Muscle layer of duodenum (tissue), 2 donors: Measurements from ENCODE around the gene SOX6.

Source experiments
- H3K27ac ChIP-seq: one replicate; pipeline ENCODE4 v1.7.0; 2013; ENCODE audit warnings: mild to moderate bottlenecking, low read length
- H3K27me3 ChIP-seq: one replicate; pipeline ENCODE4 v1.7.0; 2013; ENCODE audit warnings: low read depth, mild to moderate bottlenecking, control low read depth, low read length
- H3K36me3 ChIP-seq, 2 donors: one replicate each; pipeline ENCODE4 v1.7.0; 2013; ENCODE audit warnings: low read length in 2 of 2, control low read depth in 1 of 2, mild to moderate bottlenecking in 1 of 2; ENCODE audit not compliant: insufficient read depth in 2 of 2, control insufficient read depth in 1 of 2
- H3K4me1 ChIP-seq, 2 donors: one replicate each; pipeline ENCODE4 v1.7.0; 2013; ENCODE audit warnings: low read length in 2 of 2, mild to moderate bottlenecking in 2 of 2, control low read depth in 1 of 2, moderate library complexity in 1 of 2; ENCODE audit not compliant: insufficient read depth in 2 of 2, control insufficient read depth in 1 of 2
- H3K4me3 ChIP-seq, 2 donors: one replicate each; pipeline ENCODE4 v1.7.0; 2013; ENCODE audit warnings: low read length in 2 of 2, low read depth in 1 of 2, mild to moderate bottlenecking in 1 of 2
- H3K9me3 ChIP-seq, 2 donors: one replicate each; pipeline ENCODE4 v1.7.0; 2013; ENCODE audit warnings: low read length in 2 of 2, control low read depth in 1 of 2, mild to moderate bottlenecking in 1 of 2; ENCODE audit not compliant: control insufficient read depth in 1 of 2
- donor health status: healthy.

The SOX6 gene

GRCh38 chr11:15969281-15969680 is 387.1 kb downstream of the SOX6 start:
- H3K4me3 ChIP-seq, result peak overlapping the region in 1 of 2 donors; percentile 31
- peaks cover 10 to 23% of the 10 kb centered on the region in 2 donors for H3K4me1 ChIP-seq
- no peak overlapping the region for H3K27ac ChIP-seq
- no peaks in the 10 kb centered on the region for H3K27me3 ChIP-seq
- H3K36me3 ChIP-seq, result no peaks in the 10 kb centered on the region
- no peaks in the 10 kb centered on the region for H3K9me3 ChIP-seq

GRCh38 chr11:15968461-15969130 is 387.8 kb downstream of the SOX6 start:
- Histone ChIP-seq H3K4me3 (no peak overlapping the region), H3K27ac (peak overlapping the region; percentile 49), H3K4me1 (peaks cover 10 to 23% of the 10 kb centered on the region in 2 donors), H3K27me3 (no peaks in the 10 kb centered on the region), H3K9me3 (no peaks in the 10 kb centered on the region), H3K36me3 (no peaks in the 10 kb centered on the region)

GRCh38 chr11:15967966-15968365 is 388.4 kb downstream of the SOX6 start:
- peak overlapping the region; percentile 49 for H3K27ac ChIP-seq
- H3K4me1 ChIP-seq, result peaks cover 10 to 23% of the 10 kb centered on the region in 2 donors
- H3K36me3 ChIP-seq, result no peaks in the 10 kb centered on the region
- H3K9me3 ChIP-seq, result no peaks in the 10 kb centered on the region
- H3K27me3 ChIP-seq, result no peaks in the 10 kb centered on the region
- H3K4me3 ChIP-seq, result no peak overlapping the region

- Histone ChIP-seq H3K4me3 (no peak overlapping the region), H3K4me1 (peaks cover 10 to 23% of the 10 kb centered on the region in 2 donors), H3K36me3 (no peaks in the 10 kb centered on the region), H3K27ac (no peak overlapping the region), H3K27me3 (no peaks in the 10 kb centered on the region), H3K9me3 (no peaks in the 10 kb centered on the region)
Measured at GRCh38 chr11:15967166-15967565, 389.2 kb downstream of the SOX6 start.

GRCh38 chr11:15965562-15966250 is 390.6 kb downstream of the SOX6 start:
- Histone ChIP-seq H3K9me3 (no peaks in the 10 kb centered on the region), H3K27me3 (no peaks in the 10 kb centered on the region), H3K4me1 (peaks cover 10 to 23% of the 10 kb centered on the region in 2 donors), H3K27ac (no peak overlapping the region), H3K4me3 (no peak overlapping the region), H3K36me3 (no peaks in the 10 kb centered on the region)

GRCh38 chr11:15963266-15963665 is 393.1 kb downstream of the SOX6 start:
- Histone ChIP-seq H3K36me3 (no peaks in the 10 kb centered on the region), H3K4me1 (peaks cover under 1 to 12% of the 10 kb centered on the region in 2 donors), H3K27me3 (no peaks in the 10 kb centered on the region), H3K9me3 (no peaks in the 10 kb centered on the region), H3K4me3 (no peak overlapping the region), H3K27ac (no peak overlapping the region)

- H3K36me3 ChIP-seq, result no peaks in the 10 kb centered on the region
- H3K4me1 ChIP-seq, result no peaks in the 10 kb centered on the region
- H3K27ac ChIP-seq, result no peak overlapping the region
- no peaks in the 10 kb centered on the region for H3K9me3 ChIP-seq
- H3K27me3 ChIP-seq, result no peaks in the 10 kb centered on the region
- H3K4me3 ChIP-seq, result no peak overlapping the region
Measured at GRCh38 chr11:15958910-15959309, 397.4 kb downstream of the SOX6 start.

- Histone ChIP-seq H3K4me3 (no peak overlapping the region), H3K36me3 (no peaks in the 10 kb centered on the region), H3K27ac (no peak overlapping the region), H3K4me1 (no peaks in the 10 kb centered on the region), H3K9me3 (no peaks in the 10 kb centered on the region), H3K27me3 (no peaks in the 10 kb centered on the region)
Measured at GRCh38 chr11:15957234-15957633, 399.1 kb downstream of the SOX6 start.

- Histone ChIP-seq H3K27ac (no peak overlapping the region), H3K9me3 (no peaks in the 10 kb centered on the region), H3K27me3 (no peaks in the 10 kb centered on the region), H3K4me1 (no peaks in the 10 kb centered on the region), H3K4me3 (no peak overlapping the region), H3K36me3 (no peaks in the 10 kb centered on the region)
Measured at GRCh38 chr11:15956302-15956701, 400.0 kb downstream of the SOX6 start.

- no peaks in the 10 kb centered on the region for H3K9me3 ChIP-seq
- no peaks in the 10 kb centered on the region for H3K27me3 ChIP-seq
- no peaks in the 10 kb centered on the region for H3K4me1 ChIP-seq
- no peaks in the 10 kb centered on the region for H3K36me3 ChIP-seq
- no peak overlapping the region for H3K4me3 ChIP-seq
- no peak overlapping the region for H3K27ac ChIP-seq
Measured at GRCh38 chr11:15955595-15955994, 400.8 kb downstream of the SOX6 start.

GRCh38 chr11:15947681-15948648 is 408.4 kb downstream of the SOX6 start:
- Histone ChIP-seq H3K27ac (no peak overlapping the region), H3K27me3 (no peaks in the 10 kb centered on the region), H3K4me1 (no peaks in the 10 kb centered on the region), H3K9me3 (peaks cover 0 to 4% of the 10 kb centered on the region in 2 donors), H3K4me3 (no peak overlapping the region), H3K36me3 (no peaks in the 10 kb centered on the region)
